GM19238 (cell line): ENCODE results near the gene DKKL1.

Experiments used
- DNase-seq: peaks from one replicate; pipeline ENCODE4 v3.0.0; 2011; ENCODE audit warnings: low spot score; ENCODE audit not compliant: insufficient read length

Gene DKKL1

GRCh38 chr19:49422407-49423070 lies 58.9 kb downstream of the DKKL1 start:
- DNase-seq, result no peak

- DNase-seq, result no peak
Measured at GRCh38 chr19:49423071-49423984, 59.7 kb downstream of the DKKL1 start, which contains the start of gene PTH2. Gene PTH2 (minus strand): TSS chr19:49423441. CDS start chr19:49423339, 102 bp downstream.

- no peak for DNase-seq
Measured at GRCh38 chr19:49423985-49424303, 60.3 kb downstream of the DKKL1 start.
